ENCODE results near the gene BMAL2. TPM values are rescaled to one million over a fixed set of nuclear protein-coding genes. Genes with fewer than 3 reads are reported as not detected.

BMAL2 gene
- total RNA-seq, 1 experiment from 2014 or later = 23.1 TPM

GRCh38 chr12:27366621-27367020 is 34.0 kb downstream of the BMAL2 start:
- no peak overlapping the region for H3K4me2 ChIP-seq (ENCODE audit: insufficient read depth, insufficient read length, low read length)
- no peak overlapping the region for H3K18ac ChIP-seq (ENCODE audit: insufficient read length, low read depth, low read length)
- no peaks in the 10 kb centered on the region for H3K4me1 ChIP-seq (ENCODE audit: insufficient read depth, low read length)
- H3K23ac ChIP-seq (ENCODE audit: insufficient read length, low read depth, low read length) = no peak overlapping the region
- TF ChIP-seq CTCF (conservative IDR thresholded peaks at IDR 0.05) = no peak
- no peak overlapping the region for H2BK120ac ChIP-seq (ENCODE audit: low read depth, low read length, poor library complexity, severe bottlenecking)
- H3K27ac ChIP-seq (ENCODE audit: insufficient read length, low read depth, low read length) = no peak overlapping the region
- H3K27me3 ChIP-seq (ENCODE audit: insufficient read depth, low read length) = no peaks in the 10 kb centered on the region
- no peak overlapping the region for H3K4ac ChIP-seq (ENCODE audit: low read depth, low read length)
- no peaks in the 10 kb centered on the region for H3K27me3 Mint-ChIP-seq (ENCODE audit: low read depth)
- H4K91ac ChIP-seq (ENCODE audit: insufficient read length, low read depth, low read length) = no peak overlapping the region
- no peaks in the 10 kb centered on the region for H3K79me1 ChIP-seq (ENCODE audit: insufficient read depth, low read depth, low read length, poor library complexity, severe bottlenecking)
- no peak overlapping the region for H3T11ph ChIP-seq (ENCODE audit: low read length)
- H4K8ac ChIP-seq (replicated peaks; ENCODE audit: insufficient read length, low read depth, low read length) = no peak overlapping the region
- H2BK5ac ChIP-seq (ENCODE audit: insufficient read length, low read length) = no peak overlapping the region
- no peaks in the 10 kb centered on the region for H4K20me1 ChIP-seq (ENCODE audit: control insufficient read depth, insufficient read depth, insufficient read length)
- no peak overlapping the region for H3K9ac ChIP-seq (ENCODE audit: extremely low read depth, insufficient read length, low read length)
- DNase-seq = no peak
- H4K5ac ChIP-seq (ENCODE audit: insufficient read length, low read depth, low read length) = no peak overlapping the region
- no peak overlapping the region for H2AFZ ChIP-seq (ENCODE audit: low read length)
- no peak overlapping the region for H2BK15ac ChIP-seq (ENCODE audit: low read depth, low read length)
- H2BK12ac ChIP-seq (ENCODE audit: insufficient read length, low read depth, low read length) = no peak overlapping the region
- H2AK5ac ChIP-seq (ENCODE audit: insufficient read length, low read length) = no peak overlapping the region
- H3K36me3 Mint-ChIP-seq (ENCODE audit: insufficient read depth in 1 of 3, low read depth in 3 of 3) = peaks cover 10 to 21% (median 11%) of the 10 kb centered on the region in 3 experiments; a peak in 6 of 7 replicates
- H3K56ac ChIP-seq (ENCODE audit: insufficient read length, low read depth, low read length) = no peak overlapping the region
- no CpG with 5 or more reads among the region's 3 CpGs for WGBS (ENCODE audit: extremely low coverage, insufficient read length, low lambda C conversion rate)
- peaks cover 0 to 5% of the 10 kb centered on the region in 2 experiments; a peak in 3 of 5 replicates for H3K9me3 Mint-ChIP-seq
- H3K9me3 ChIP-seq (ENCODE audit: control insufficient read depth, low read depth, low read length) = no peaks in the 10 kb centered on the region
- H3K79me2 ChIP-seq (ENCODE audit: insufficient read depth, low read length) = no peaks in the 10 kb centered on the region; the same call in 1 of the 2 replicates
- H3K14ac ChIP-seq (ENCODE audit: insufficient read depth, low read length) = no peak overlapping the region
- H3K23me2 ChIP-seq (ENCODE audit: insufficient read length, low read depth, low read length, poor library complexity, severe bottlenecking) = no peaks in the 10 kb centered on the region
- no peak overlapping the region for H2BK20ac ChIP-seq (ENCODE audit: low read depth, low read length, poor library complexity, severe bottlenecking)
- no peak overlapping the region for H3K4me3 Mint-ChIP-seq
- H3K4me1 Mint-ChIP-seq = no peaks in the 10 kb centered on the region
- H3K27ac Mint-ChIP-seq = no peak overlapping the region
